ENCODE results near the gene TAB2.

The TAB2 gene, protein sequence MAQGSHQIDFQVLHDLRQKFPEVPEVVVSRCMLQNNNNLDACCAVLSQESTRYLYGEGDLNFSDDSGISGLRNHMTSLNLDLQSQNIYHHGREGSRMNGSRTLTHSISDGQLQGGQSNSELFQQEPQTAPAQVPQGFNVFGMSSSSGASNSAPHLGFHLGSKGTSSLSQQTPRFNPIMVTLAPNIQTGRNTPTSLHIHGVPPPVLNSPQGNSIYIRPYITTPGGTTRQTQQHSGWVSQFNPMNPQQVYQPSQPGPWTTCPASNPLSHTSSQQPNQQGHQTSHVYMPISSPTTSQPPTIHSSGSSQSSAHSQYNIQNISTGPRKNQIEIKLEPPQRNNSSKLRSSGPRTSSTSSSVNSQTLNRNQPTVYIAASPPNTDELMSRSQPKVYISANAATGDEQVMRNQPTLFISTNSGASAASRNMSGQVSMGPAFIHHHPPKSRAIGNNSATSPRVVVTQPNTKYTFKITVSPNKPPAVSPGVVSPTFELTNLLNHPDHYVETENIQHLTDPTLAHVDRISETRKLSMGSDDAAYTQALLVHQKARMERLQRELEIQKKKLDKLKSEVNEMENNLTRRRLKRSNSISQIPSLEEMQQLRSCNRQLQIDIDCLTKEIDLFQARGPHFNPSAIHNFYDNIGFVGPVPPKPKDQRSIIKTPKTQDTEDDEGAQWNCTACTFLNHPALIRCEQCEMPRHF

DNA sequence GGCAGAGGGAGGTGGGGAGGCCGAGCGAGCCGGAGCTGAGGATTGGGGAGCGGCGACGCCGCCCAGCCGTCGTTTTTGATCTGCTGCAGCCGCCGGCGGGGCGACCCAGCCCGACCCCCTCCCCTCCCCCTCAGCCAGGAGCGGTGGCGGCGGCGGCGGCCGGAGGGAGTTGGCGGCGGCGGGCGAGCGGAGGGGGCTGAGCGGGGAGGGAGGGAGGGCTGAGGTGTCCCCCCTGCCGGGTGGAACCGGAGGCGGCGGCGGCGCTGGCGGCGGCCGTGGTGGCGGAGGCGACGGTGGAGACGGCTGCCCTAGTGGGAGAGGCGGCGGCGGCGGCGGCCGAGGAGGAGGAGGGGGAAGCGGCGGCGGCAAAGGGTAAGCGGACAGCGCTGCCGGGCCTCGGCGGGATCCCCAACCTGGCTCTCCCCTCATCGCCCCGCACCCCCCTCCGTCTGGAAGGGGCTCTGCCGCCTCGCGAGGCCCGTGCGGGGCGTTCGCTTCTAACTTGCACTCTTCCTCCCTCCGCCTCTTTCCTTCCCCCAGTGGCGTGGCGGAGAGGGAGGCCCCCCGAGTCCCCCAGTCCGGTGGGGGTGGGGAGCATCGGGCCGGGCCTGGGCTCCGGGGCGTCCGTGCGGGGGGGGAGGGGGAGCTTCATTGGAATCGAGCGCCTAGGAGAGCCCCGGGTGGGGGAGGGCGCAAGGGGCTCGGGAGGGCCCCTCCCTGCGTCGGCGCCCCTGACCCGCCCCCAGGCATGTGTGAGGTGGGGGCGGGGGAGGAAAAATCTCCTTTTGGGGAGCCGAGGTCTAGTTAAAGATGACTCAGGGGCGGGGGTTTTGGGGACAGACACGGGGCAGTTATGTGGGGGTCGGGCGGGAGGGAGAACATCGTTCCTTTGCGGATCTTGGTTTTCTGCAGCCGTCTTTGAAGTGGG lies at the start of gene TAB2:
Gene TAB2, plus strand, starts transcription at position 69 of the 928 bp plus-strand sequence. CDS start 52,286 bp downstream, outside the sequence.
- peak; percentile 67 to 75 (median 70) for DNase-seq (ENCODE audit: low read depth in 2 of 3, low spot score in 1 of 3)

DNA sequence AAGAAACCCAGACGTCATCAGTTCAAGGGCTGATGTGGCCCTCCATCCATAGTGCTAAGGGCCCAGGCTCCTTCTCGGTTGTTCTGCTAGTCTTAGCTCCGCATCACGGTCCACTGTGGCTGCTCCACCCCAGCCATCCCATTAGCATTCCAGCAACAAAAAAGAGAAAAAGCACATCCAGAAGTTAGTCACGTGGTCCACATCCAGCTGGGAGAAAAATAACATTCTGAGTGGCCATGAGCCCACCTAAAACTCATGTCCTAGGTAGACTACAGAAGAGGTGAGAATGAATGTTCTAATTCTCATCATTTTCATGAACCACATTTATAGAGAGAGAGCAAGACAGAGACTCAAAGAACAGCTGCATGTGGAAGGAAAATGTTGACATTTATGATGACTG lies 49.4 kb upstream of the TAB2 start:
- no peak for DNase-seq (ENCODE audit: low read depth in 2 of 3, low spot score in 1 of 3)

DNA sequence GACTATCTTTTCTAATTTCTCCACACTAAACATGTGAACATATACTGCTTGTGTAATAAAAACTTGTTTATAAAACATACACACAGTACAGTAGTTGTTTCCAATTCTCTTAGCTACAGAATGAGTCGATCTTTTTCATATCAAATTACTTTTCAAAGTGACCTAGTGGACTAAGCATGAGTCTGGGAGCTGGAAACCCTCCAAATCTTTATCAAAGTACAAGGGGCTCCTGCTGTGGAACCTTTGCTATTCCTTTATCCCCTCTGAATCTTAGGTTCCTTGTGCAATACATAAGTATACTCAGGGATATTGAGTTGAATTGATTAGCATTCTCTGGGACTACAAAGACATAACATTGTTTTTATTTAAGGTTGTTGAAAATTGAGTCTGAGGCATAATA lies 48.7 kb upstream of the TAB2 start:
- DNase-seq (ENCODE audit: low read depth in 2 of 3, low spot score in 1 of 3): no peak

DNA sequence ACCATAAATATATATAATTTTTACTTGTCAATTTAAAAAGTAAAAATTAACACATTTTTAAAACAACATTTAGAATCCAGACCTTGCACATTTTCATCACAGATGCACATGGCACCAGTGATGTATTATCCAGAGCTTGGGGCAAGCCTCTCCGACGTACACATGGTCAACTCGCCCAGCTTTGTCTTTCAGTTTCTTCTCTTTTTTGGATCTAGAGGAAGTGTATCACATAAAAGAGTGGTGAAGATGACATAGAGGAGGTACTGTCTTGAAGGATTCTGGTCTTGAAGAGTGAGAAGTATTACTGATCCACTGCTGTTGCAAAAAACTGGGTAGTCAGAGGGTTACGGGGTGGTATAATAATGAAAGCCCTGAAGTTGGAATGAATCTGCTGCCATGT lies 46.9 kb upstream of the TAB2 start:
- no peak for DNase-seq (ENCODE audit: low read depth in 2 of 3, low spot score in 1 of 3)

DNA sequence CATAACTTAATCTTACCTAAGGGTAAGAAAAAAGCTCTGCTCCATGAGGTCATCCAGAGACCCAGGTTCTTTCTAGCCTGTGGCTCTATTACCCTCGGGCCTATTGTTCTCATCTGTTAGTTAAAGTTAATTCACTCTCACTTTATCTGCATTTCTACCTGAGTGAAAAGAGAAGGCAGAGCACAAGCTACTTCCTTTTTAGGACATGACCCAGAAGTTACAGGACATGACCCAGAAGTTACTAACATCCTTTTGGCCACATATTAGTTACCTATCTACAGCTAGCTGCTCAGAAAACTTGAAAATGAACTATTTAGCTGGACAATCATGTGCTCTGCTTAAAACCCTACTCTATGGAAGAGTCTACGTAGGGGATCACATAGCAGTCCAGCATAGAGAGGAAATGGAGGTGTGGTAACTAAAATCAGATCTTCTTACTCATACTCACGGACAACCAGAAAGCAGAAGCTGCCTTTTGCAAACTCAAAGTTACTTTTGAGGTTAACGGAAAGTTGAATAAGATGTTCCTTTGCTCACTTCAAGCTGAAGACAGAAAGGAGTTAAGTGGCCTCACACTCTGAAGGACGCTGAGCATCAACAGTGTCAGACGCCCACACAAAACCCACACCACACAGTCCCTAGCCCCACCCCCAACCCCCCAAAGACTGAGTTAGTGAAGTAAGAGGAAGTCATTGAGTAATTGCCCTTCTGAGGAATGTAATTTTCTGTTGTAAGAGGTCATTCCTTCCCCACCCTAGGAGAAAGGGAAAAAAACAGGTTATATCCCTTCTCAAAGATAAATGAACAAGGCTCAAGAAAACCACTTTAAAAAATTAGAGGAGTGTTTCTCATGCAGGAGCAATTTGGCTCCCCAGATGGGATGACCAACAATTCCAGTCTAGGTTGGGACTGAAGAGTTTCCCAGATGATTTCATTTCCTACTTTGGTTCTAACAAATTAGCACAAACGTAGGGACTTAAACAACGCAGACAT lies 45.9 kb upstream of the TAB2 start:
- peak; percentile 52 to 70 (median 53) for DNase-seq (ENCODE audit: low read depth in 2 of 3, low spot score in 1 of 3)

DNA sequence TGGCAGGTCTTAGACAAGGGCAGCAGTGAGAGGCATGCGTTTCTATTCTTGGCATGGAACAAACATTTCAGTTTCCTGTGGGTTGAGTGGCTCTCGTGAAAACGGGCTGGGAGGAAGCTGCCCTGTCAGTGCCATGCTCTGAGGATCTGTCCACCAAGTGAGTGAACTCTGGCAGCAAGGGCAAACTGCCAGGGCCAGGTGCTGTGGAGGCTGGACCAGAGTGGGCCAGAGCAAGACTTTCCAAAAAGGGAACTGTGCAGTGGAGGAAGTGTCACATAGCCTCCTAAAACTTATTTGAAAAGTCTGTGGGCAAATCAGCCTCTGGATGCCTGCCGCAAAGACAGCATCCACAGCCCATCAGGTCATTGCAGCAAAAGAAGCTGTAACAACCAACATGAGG lies 44.2 kb upstream of the TAB2 start:
- DNase-seq (ENCODE audit: low read depth in 2 of 3, low spot score in 1 of 3): no peak

DNA sequence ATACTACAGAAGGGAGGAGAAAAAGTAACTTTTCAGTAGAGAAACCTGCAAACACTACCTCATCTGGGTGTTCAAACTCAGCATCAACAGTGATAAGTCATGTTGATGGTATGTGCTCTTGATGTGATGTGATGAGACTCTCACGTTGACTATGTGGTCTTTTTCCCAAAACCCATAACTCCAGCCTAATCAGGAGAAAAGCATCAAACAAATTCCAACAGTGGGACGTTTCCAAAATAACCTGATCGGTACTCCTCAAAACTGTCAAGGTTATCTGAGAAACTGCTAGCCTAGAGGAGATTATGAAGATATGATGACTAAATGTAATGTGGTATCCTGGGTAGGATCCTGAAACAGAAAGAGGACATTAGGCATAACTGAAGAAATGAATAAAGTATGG lies 41.9 kb upstream of the TAB2 start:
- DNase-seq (ENCODE audit: low read depth in 2 of 3, low spot score in 1 of 3): no peak

DNA sequence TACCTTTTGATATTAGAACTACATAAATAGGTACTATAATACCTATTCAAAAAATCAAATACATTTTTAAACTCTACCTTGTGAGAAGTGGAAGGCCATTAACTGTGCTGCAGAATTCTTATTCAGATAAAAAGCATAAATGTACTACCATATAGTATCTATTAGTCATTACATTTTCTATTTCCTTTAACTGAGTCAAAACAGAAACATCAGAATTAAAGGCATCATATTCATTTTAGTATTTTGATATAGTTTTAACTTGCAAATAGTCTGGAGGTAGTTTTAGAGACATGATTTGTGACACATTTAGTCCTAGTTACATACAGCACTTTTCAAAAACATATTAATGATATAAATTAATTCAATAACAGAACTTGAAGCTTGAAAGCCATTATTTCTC lies 39.9 kb upstream of the TAB2 start:
- DNase-seq (ENCODE audit: low read depth in 2 of 3, low spot score in 1 of 3): no peak

DNA sequence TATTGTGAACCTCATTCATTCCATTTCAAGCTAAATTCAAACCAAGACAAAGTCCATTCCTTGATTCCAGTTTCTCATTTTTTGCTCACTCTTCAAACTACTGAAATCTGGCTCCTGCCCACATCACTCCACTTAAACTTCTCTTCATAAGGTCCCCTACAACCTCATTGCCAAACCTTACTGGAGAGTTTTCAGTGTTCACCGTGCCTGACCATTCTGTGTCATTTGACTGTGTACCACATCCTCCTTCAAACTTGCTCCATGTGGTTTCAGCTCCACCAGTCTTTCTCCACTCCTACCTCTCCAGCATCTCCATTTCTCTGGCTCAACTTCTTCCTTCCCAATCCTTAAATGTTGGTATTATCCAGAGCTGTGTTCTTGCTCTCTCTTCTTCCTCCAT lies 38.5 kb upstream of the TAB2 start:
- DNase-seq (ENCODE audit: low read depth in 2 of 3, low spot score in 1 of 3): no peak

DNA sequence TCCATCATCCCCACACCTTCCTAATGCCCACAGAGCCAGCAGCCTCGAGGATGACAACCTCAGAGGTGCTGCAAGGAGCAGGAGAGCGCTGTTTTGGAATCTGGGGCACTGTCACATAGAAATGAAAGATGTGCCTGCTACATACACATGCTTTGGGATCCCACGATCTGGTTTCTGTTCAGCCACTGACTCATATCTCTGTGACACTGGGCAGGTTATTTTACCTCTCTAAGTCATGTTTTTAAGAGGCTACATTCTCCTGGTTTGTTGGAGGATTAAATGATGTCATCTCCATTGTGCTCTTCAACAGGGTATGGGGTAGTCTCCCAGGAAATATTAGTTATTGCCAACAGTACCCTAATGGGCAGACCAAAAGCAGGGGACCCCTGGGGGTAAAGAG lies 32.6 kb upstream of the TAB2 start:
- DNase-seq (ENCODE audit: low read depth in 2 of 3, low spot score in 1 of 3): no peak

DNA sequence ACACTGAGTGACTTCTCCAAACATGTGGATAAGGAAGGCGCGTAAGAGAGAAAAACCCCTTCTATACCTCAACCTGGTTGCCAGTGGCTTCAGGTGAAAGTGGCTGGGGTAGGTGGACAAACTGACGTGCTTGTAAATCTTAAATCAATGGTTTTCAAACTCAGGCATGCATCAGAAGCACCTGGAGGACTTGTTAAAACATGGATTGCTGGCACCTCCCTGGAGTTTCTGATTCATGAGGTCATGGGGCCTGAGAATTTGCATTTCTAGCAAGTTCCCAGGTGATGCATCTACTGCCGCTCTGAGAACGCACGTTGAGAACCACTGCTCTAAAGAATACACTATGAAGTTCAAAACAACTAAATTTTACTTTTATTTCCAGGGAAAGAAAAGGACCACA lies 31.9 kb upstream of the TAB2 start:
- DNase-seq (ENCODE audit: low read depth in 2 of 3, low spot score in 1 of 3): no peak

DNA sequence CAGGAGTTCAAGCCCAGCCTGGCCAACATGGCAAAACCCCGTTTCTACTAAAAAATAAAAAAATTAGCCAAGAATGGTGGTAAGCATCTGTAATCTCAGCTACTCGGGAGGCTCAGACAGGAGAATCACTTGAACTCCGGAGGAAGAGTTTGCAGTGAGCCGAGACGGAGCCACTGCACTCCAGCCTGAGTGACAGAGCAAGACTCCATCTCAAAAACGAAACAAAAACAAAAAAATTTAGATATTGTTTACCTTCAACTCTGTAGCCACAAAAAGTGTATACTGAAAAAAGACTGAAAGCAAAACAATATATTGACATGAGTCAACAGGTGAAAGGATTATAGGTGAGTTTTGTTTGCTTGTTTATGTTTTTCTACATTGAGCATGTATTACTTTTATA lies 30.6 kb upstream of the TAB2 start:
- no peak for DNase-seq (ENCODE audit: low read depth in 2 of 3, low spot score in 1 of 3)

DNA sequence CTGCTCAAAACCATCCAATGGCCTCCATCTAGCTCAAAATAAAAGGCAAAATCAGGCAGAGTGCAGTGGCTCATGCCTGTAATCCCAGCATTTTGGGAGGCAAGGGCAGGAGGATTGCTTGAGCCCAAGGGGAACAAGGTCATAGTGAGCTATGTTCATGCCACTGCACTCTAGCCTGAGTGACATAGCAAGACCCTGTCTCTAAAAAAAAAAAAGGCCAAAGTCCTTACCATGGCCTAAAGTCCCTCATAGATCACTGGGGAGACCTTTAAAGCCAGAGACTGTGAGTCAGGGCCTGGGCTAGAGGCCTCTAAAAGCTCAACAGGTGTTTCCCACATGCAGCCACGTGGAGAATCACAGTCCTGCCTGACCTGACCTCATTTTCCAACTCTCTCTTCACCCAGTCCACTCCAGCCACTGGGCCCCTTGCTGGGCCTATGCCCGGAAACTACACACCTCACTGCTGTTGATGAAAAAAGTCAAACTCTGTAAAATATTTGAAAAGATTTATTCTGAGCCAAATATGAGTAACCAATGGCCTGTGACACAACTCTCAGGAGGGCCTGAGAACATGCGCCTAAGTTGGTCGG lies 28.2 kb upstream of the TAB2 start:
- DNase-seq (ENCODE audit: low read depth in 2 of 3, low spot score in 1 of 3): no peak

DNA sequence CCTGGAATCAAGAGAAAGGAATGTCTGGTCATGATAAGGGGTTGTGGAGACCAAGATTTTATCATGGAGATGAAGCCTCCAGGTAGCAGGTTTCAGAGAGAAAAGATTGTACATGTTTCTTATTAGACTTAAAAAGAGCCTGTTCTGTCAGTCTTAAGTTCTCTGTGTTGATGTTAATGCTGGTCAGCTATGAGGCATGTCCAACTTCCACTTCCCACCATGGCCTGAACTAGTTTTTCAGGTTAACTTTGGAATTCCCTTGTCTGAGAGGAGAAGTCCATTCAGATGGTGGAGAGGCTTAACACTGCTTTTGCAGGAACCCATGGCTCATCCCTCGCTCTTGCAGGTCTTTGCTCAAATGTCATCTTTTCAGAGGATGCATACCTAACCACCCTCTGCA lies 27.5 kb upstream of the TAB2 start:
- DNase-seq (ENCODE audit: low read depth in 2 of 3, low spot score in 1 of 3): no peak

DNA sequence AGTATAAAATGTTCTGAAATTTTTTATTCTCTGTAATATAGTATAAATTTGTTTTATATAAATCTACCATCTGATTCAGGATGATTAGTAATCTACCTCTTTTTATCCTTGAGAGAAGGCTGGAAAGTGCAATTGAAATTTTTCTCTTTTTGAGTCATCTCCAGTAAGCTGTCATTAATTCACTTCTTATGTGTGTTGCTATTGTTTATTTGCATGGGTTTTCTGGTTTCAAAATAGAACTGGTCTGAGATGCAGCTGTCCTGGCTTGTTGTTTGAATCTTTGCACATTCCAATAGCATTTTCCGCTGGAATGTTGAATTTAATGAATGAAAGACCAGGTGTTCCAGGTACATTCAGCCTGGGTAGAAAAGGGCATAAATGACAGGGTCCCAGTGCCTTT lies 24.3 kb upstream of the TAB2 start:
- DNase-seq (ENCODE audit: low read depth in 2 of 3, low spot score in 1 of 3): no peak

DNA sequence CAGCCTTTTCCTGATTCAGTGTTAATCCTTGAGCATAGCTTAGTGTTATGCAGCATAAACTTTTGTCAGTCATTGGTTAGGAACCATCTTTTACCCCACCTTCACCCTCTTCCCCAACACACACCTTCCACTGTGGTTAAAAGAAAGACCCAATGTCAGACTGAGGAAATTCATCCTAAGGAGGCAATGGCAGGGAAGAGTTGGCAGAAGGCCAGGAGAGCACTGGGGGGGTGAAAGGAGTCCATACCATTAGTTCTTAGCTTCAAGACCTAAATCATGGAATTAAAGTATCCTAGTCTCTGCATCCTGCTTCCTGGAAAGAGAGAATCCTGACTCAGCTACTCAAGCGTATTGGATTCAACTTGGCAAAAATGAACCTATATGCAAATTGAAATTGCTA lies 16.9 kb upstream of the TAB2 start:
- DNase-seq (ENCODE audit: low read depth in 2 of 3, low spot score in 1 of 3): no peak

DNA sequence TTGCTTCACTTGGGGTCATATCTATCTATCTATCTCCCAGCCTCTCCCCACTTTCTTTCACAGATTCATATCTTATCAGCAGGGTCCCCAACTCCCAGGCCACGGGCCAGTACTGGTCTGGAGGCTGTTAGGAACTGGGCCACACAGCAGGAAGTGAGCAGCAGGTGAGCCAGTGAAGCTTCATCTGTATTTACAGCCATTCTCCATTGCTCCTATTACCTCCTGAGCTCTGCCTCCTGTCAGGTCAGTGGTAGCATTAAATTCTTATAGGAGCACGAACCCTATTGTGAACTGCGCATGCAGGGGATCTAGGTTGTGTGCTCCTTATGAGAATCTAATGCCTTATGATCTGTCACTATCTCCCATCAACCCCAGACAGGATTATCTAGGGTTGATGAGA lies 14.8 kb upstream of the TAB2 start:
- DNase-seq (ENCODE audit: low read depth in 2 of 3, low spot score in 1 of 3): no peak

DNA sequence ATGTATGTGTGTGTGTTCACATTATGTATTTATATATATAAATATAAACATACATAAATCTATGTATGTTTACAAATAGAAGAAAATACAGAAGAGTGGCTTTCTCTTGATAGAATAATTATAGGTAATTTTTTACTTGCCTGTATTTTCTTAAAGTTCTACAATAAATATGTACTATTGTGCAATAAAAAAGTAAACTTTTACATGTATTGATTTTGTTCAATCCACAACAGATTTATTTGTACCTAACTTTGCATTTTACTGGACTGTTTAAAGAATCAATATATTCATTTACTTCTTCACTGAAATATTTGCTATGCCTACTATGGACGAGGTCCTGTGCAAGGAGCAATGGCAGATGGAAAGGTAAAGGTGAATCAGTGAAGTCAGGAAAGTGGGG lies 14.0 kb upstream of the TAB2 start:
- DNase-seq (ENCODE audit: low read depth in 2 of 3, low spot score in 1 of 3): no peak

DNA sequence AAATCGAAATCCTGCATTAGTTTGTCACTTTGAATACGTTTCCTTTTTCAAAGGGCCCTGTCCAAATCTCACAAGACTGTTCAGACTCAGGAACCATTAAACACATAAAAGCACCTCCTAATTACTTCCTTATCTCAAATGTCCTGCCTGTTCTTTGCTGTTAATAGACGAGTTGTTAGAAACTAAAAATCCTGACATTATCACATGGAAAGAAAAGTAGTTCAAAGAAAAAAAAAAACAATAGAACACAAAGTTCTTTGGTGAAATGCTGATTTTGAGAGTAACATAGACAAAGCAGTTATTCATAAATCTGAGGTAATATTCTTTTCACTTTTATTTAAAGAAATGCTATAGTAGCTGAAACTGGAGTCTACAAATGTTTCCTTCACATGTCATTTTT lies 12.1 kb upstream of the TAB2 start:
- no peak for DNase-seq (ENCODE audit: low read depth in 2 of 3, low spot score in 1 of 3)

DNA sequence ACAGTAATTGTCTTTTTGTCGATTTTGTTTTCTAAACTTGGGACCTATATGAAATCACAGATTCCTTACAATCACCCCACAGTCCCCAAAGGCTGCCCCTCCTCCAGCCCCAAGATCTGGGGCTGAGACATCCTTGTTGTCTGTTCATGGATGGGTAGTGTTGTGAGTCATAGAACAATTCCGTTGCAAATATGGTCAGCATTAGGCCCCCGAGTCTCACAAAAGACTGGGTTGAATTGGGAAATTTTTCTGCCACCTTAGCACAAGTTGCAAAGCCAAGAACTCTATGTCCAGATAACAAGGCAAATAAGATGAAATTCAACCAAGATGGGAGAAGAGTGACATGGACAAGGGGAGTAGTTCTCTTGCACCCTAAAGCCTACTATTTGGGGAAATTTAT lies 10.5 kb upstream of the TAB2 start:
- no peak for DNase-seq (ENCODE audit: low read depth in 2 of 3, low spot score in 1 of 3)
